HepG2 (cell line): ENCODE measurements around the gene VPS13D. TPM values are rescaled to one million over a fixed set of nuclear protein-coding genes. Genes with fewer than 3 reads are reported as not detected.

ENCODE experiments used
- AFF4 ChIP-seq: sonication (generic); formaldehyde crosslinking; IDR thresholded peaks from 2 replicates; pipeline ENCODE4 v1.4.0; 2020; ENCODE audit warnings: missing genetic modification reagents
- CBX2 ChIP-seq, 2 experiments: fragments of 200-600 bp in 1 of 2; sonication (generic); formaldehyde crosslinking in 1 of 2; IDR thresholded peaks; 2 replicates each; pipeline versions ENCODE4 v1.7.0 to v1.8.1; 2018 to 2022; ENCODE audit warnings: low read depth in 2 of 2, low read length in 1 of 2, mild to moderate bottlenecking in 1 of 2, missing genetic modification reagents in 1 of 2
- ELF3 ChIP-seq: IDR thresholded peaks from 2 replicates; pipeline ENCODE4 v1.6.1; 2016; ENCODE audit warnings: missing genetic modification reagents, missing compliant biosample characterization
- GPN1 ChIP-seq: sonication (generic); formaldehyde crosslinking; IDR thresholded peaks from 2 replicates; pipeline ENCODE4 v1.5.1; 2020; ENCODE audit warnings: missing genetic modification reagents, borderline replicate concordance
- ISL2 ChIP-seq: sonication (generic); formaldehyde crosslinking; IDR thresholded peaks from 2 replicates; pipeline ENCODE4 v1.5.0; 2020; ENCODE audit warnings: missing genetic modification reagents
- KAT7 ChIP-seq: IDR thresholded peaks from 2 replicates; pipeline ENCODE4 v1.6.1; 2018; ENCODE audit warnings: borderline replicate concordance, missing compliant biosample characterization
- KDM3A ChIP-seq: IDR thresholded peaks from 2 replicates; pipeline ENCODE4 v1.6.1; 2018; ENCODE audit warnings: low read depth, missing compliant biosample characterization
- MAZ ChIP-seq, 2 experiments: sonication (generic) in 1 of 2; formaldehyde crosslinking in 1 of 2; IDR thresholded peaks; 2 replicates each; pipeline versions ENCODE4 v1.5.0 to v1.6.1; 2012 to 2020; ENCODE audit warnings: low read depth in 2 of 2, mild to moderate bottlenecking in 2 of 2, borderline replicate concordance in 1 of 2, improper control_type of control experiment in 1 of 2, low read length in 1 of 2, missing genetic modification reagents in 1 of 2, moderate library complexity in 1 of 2
- MTERF4 ChIP-seq: sonication (generic); formaldehyde crosslinking; IDR thresholded peaks from 2 replicates; pipeline ENCODE4 v1.8.0; 2023; ENCODE audit warnings: mild to moderate bottlenecking, missing genetic modification reagents
- SALL1 ChIP-seq: sonication (generic); formaldehyde crosslinking; IDR thresholded peaks from 2 replicates; pipeline ENCODE4 v1.8.0; 2022; ENCODE audit warnings: mild to moderate bottlenecking, missing genetic modification reagents
- TIGD3 ChIP-seq: sonication (generic); formaldehyde crosslinking; IDR thresholded peaks from 2 replicates; pipeline ENCODE4 v1.5.1; 2020; ENCODE audit warnings: mild to moderate bottlenecking, missing genetic modification reagents, borderline replicate concordance
- ZFYVE20 ChIP-seq: sonication (generic); formaldehyde crosslinking; IDR thresholded peaks from 2 replicates; pipeline ENCODE4 v1.8.0; 2023; ENCODE audit warnings: low read depth, mild to moderate bottlenecking, moderate library complexity, missing genetic modification reagents, borderline replicate concordance
- ZNF329 ChIP-seq: sonication (generic); formaldehyde crosslinking; IDR thresholded peaks from 2 replicates; pipeline ENCODE4 v1.9.0; 2021; ENCODE audit warnings: low read depth, mild to moderate bottlenecking, missing genetic modification reagents
- ZNF616 ChIP-seq: sonication (generic); formaldehyde crosslinking; IDR thresholded peaks from 2 replicates; pipeline ENCODE4 v1.5.0; 2020; ENCODE audit warnings: low read depth, mild to moderate bottlenecking, missing genetic modification reagents
- polyA plus RNA-seq, 8 experiments: library from polyadenylated mRNA; depleted of rRNA in 3 of 8; stranded (reverse) in 7 of 8; unstranded in 1 of 8; fragments of >200 nt; fragmentation: Illumina TruSeq in 4 of 8; extraction: Trizol in 4 of 8; gene quantifications; 2 replicates each; pipeline versions ENCODE4 v1.2.1 to v1.2.3, GENCODE V29; 2011 to 2016; ENCODE audit warnings: low read depth in 4 of 8, missing spikeins in 1 of 8, mixed read lengths in 1 of 8; ENCODE audit not compliant: insufficient read depth in 1 of 8
- total RNA-seq, 5 experiments: library from RNA; depleted of rRNA; stranded (reverse); fragments of >200 nt; fragmentation: Illumina TruSeq; extraction: Trizol; gene quantifications; 2 replicates each; pipeline ENCODE4 v1.2.3, GENCODE V29; 2016; ENCODE audit warnings: low read depth in 1 of 5
- TF ChIP-seq, protein P1 (sequence below): sonication (generic); formaldehyde crosslinking; IDR thresholded peaks from 2 replicates; pipeline ENCODE4 v1.9.0; 2021; ENCODE audit warnings: missing genetic modification reagents, borderline replicate concordance
- TF ChIP-seq, protein P2 (sequence below): sonication (generic); formaldehyde crosslinking; IDR thresholded peaks from 2 replicates; pipeline ENCODE4 v1.5.0; 2020; ENCODE audit warnings: mild to moderate bottlenecking, missing genetic modification reagents

VPS13D gene
- total and polyA plus RNA-seq, 2 of the 13 experiments (the other 11 are each of a cell fraction or from before 2014, with no cell fraction given): 8.6 to 13.9 TPM

DNA sequence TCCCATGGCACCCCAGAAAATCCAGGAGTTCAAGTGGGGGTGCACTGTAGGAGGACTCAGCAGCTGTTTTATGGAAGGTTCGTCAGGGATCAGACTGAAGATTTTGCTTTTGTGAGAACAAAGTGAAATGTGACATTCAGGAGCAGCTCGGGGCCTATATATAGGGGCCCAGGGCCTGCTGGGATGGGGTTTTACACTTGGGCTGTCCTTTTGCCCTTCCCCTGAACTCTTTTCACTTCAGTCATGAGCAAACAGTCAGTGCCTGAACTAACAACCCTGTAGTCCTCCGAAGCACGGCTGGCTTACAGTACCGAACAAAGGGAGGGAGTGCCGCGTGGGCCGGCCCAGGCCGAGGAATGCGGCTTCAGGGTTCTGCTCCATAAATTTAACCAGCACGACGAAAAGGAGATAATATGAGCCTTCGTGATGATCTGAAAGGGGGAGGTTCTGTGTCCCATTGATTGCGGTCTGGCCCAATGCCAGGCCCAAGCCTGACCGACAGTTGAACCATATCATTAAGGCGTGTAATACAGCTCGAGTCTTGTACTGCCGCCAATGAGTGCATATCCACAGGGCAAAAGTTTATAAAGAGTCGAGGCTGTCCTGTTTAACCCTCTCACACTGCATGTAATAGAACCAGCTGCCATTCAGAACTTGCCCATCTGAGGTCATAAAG is 248.2 kb downstream of the VPS13D start (continued):
- TF ChIP-seq, protein P1, sequence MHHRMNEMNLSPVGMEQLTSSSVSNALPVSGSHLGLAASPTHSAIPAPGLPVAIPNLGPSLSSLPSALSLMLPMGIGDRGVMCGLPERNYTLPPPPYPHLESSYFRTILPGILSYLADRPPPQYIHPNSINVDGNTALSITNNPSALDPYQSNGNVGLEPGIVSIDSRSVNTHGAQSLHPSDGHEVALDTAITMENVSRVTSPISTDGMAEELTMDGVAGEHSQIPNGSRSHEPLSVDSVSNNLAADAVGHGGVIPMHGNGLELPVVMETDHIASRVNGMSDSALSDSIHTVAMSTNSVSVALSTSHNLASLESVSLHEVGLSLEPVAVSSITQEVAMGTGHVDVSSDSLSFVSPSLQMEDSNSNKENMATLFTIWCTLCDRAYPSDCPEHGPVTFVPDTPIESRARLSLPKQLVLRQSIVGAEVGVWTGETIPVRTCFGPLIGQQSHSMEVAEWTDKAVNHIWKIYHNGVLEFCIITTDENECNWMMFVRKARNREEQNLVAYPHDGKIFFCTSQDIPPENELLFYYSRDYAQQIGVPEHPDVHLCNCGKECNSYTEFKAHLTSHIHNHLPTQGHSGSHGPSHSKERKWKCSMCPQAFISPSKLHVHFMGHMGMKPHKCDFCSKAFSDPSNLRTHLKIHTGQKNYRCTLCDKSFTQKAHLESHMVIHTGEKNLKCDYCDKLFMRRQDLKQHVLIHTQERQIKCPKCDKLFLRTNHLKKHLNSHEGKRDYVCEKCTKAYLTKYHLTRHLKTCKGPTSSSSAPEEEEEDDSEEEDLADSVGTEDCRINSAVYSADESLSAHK (CRISPR knock-in tag): no peak
- TF ChIP-seq MTERF4 (CRISPR knock-in tag) (no peak), ISL2 (peak; percentile 90), ZFYVE20 (CRISPR knock-in tag) (no peak), CBX2 (IDR thresholded peaks at IDR 0.05; ENCODE audit: low read depth, low read length) (no peak), CBX2 (CRISPR knock-in tag; IDR thresholded peaks at IDR 0.05; ENCODE audit: low read depth) (no peak), KDM3A (CRISPR knock-in tag) (peak; percentile 84; the same call in 1 of the 2 replicates), ZNF616 (CRISPR knock-in tag) (peak; percentile 73; the same call in 1 of the 2 replicates), MAZ (IDR thresholded peaks at IDR 0.05; ENCODE audit: borderline replicate concordance, low read depth, low read length) (0 out of 2 replicates have a peak, but pooled peaks have one; percentile 43), MAZ (CRISPR knock-in tag; IDR thresholded peaks at IDR 0.05; ENCODE audit: low read depth) (no peak), SALL1 (CRISPR knock-in tag) (peak; percentile 98), ELF3 (CRISPR knock-in tag) (peak; percentile 54), GPN1 (CRISPR knock-in tag) (no peak), TIGD3 (CRISPR knock-in tag) (no peak), KAT7 (CRISPR knock-in tag) (peak; percentile 53; the same call in 1 of the 2 replicates), AFF4 (CRISPR knock-in tag) (no peak; the same call in 1 of the 2 replicates), ZNF329 (CRISPR knock-in tag) (no peak)
- TF ChIP-seq, protein P2, sequence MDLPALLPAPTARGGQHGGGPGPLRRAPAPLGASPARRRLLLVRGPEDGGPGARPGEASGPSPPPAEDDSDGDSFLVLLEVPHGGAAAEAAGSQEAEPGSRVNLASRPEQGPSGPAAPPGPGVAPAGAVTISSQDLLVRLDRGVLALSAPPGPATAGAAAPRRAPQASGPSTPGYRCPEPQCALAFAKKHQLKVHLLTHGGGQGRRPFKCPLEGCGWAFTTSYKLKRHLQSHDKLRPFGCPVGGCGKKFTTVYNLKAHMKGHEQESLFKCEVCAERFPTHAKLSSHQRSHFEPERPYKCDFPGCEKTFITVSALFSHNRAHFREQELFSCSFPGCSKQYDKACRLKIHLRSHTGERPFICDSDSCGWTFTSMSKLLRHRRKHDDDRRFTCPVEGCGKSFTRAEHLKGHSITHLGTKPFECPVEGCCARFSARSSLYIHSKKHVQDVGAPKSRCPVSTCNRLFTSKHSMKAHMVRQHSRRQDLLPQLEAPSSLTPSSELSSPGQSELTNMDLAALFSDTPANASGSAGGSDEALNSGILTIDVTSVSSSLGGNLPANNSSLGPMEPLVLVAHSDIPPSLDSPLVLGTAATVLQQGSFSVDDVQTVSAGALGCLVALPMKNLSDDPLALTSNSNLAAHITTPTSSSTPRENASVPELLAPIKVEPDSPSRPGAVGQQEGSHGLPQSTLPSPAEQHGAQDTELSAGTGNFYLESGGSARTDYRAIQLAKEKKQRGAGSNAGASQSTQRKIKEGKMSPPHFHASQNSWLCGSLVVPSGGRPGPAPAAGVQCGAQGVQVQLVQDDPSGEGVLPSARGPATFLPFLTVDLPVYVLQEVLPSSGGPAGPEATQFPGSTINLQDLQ (CRISPR knock-in tag): peak; percentile 68; the same call in 1 of the 2 replicates
